Stomach (tissue), 9 donors: ENCODE data around the gene SRPX2. TPM values are rescaled to one million over a fixed set of nuclear protein-coding genes. Genes with fewer than 3 reads are reported as not detected.

Source experiments
- DNase-seq, 2 donors: peaks; one replicate each; pipeline versions ENCODE4 v3.0.0 to v3.0.0-alpha.2; 2013 to 2019
- H3K27ac ChIP-seq, 5 donors: fragments of 200-600 bp in 4 of 5; sonication (generic) in 4 of 5; one replicate each; pipeline ENCODE4 v1.5.1; 2013 to 2019; ENCODE audit warnings: mild to moderate bottlenecking in 1 of 5, moderate library complexity in 1 of 5
- H3K27me3 ChIP-seq, 3 donors: fragments of 200-600 bp; sonication (generic); one replicate each; pipeline ENCODE4 v1.5.1; 2017 to 2019; ENCODE audit warnings: mixed run types in 1 of 3
- H3K36me3 ChIP-seq, 4 donors: fragments of 200-600 bp; sonication (generic); 1 replicate in 3 of 4; 2 replicates in 1 of 4; pipeline ENCODE4 v1.5.1; 2016 to 2019
- H3K4me1 ChIP-seq, 4 donors: fragments of 200-600 bp; sonication (generic); one replicate each; pipeline ENCODE4 v1.5.1; 2016 to 2019
- H3K4me3 ChIP-seq, 4 donors: fragments of 200-600 bp; sonication (generic) in 3 of 4; one replicate each; pipeline ENCODE4 v1.5.1; 2016 to 2019; ENCODE audit warnings: mild to moderate bottlenecking in 1 of 4
- H3K9me3 ChIP-seq, 4 donors: fragments of 200-600 bp; sonication (generic); one replicate each; pipeline ENCODE4 v1.5.1; 2016 to 2019
- CTCF ChIP-seq, 7 experiments: fragments of 450-650 bp in 4 of 7; fragments of 200-600 bp in 3 of 7; sonication (generic) in 3 of 7; IDR thresholded peaks; one replicate each; pipeline ENCODE4 v1.5.1; 2016 to 2019; ENCODE audit warnings: antibody characterized with exemption in 7 of 7, control low read depth in 2 of 7, mild to moderate bottlenecking in 1 of 7
- EP300 ChIP-seq: sonication (generic); formaldehyde crosslinking; IDR thresholded peaks from one replicate; pipeline ENCODE4 v1.6.1; 2017; ENCODE audit warnings: antibody characterized with exemption
- POLR2A ChIP-seq, 4 donors: fragments of 450-650 bp; IDR thresholded peaks; one replicate each; pipeline ENCODE4 v1.6.1; 2016; ENCODE audit warnings: antibody characterized with exemption in 4 of 4, control low read depth in 2 of 4, mild to moderate bottlenecking in 1 of 4, moderate library complexity in 1 of 4
- POLR2AphosphoS5 ChIP-seq, 3 donors: sonication (generic); formaldehyde crosslinking; IDR thresholded peaks; one replicate each; pipeline ENCODE4 v1.6.1; 2016; ENCODE audit warnings: antibody characterized with exemption in 3 of 3
- WGBS, 5 donors: extraction: QIAGEN DNeasy Blood & Tissue Kit in 3 of 5; methylation state at CpG; one replicate each; pipeline versions ENCODE4 v1.1.5 to v1.1.7; 2013 to 2018; 5-methylcytosine and 5-hydroxymethylcytosine counted together
- intact Hi-C: fragments of 100-400 bp; cut with DNase I; formaldehyde crosslinking; loops from one replicate; pipeline ENCODE4 v1.15.1; 2023; ENCODE audit warnings: low total_unique reads
- polyA plus RNA-seq, 3 donors: library from polyadenylated mRNA; stranded (reverse); fragments of 200-250 nt; gene quantifications; one replicate each; pipeline ENCODE4 v1.2.3, GENCODE V29; 2013
- total RNA-seq, 5 donors: library from RNA; depleted of rRNA; stranded (reverse); fragments of >200 nt; gene quantifications; one replicate each; pipeline versions ENCODE4 v1.1.0 to v1.2.3, GENCODE V29; 2014 to 2016
- donor health status: healthy with polysubstance abuse.
- donor health status: Bipolar disorder and iron deficiency.
- donor health status: healthy.

SRPX2 gene
- total and polyA plus RNA-seq, 8 donors: 2.6 to 28.0 (median 7.5) TPM

- WGBS, 5 donors: 57 to 83% (median 67%) methylated on average over 4 of the region's 4 CpGs
- H3K4me1 ChIP-seq: no peaks in the 10 kb centered on the region
- peak overlapping the region in 4 of 5 donors; percentile 12 to 59 (median 58) for H3K27ac ChIP-seq
- intact Hi-C loops: no loop called here
- no peak for TF ChIP-seq EP300
- TF ChIP-seq POLR2A (IDR thresholded peaks at IDR 0.05): no peak
- no peak for TF ChIP-seq CTCF (IDR thresholded peaks at IDR 0.05)
- TF ChIP-seq POLR2AphosphoS5 (IDR thresholded peaks at IDR 0.05): no peak
- no peaks in the 10 kb centered on the region for H3K9me3 ChIP-seq
- no peaks in the 10 kb centered on the region for H3K36me3 ChIP-seq
- H3K27me3 ChIP-seq: no peaks in the 10 kb centered on the region
- no peak for DNase-seq
- peak overlapping the region; percentile 9 to 29 (median 20) for H3K4me3 ChIP-seq
Observed at GRCh38 chrX:100645106-100645505, 1.1 kb downstream of the SRPX2 start.

- TF ChIP-seq POLR2A (IDR thresholded peaks at IDR 0.05) (no peak), POLR2AphosphoS5 (IDR thresholded peaks at IDR 0.05) (no peak), EP300 (no peak), CTCF (IDR thresholded peaks at IDR 0.05) (no peak)
- no peaks in the 10 kb centered on the region for H3K4me1 ChIP-seq
- no peaks in the 10 kb centered on the region for H3K27me3 ChIP-seq
- WGBS, 5 donors: 13 to 42% (median 20%) methylated on average over 1 of the region's 1 CpG
- H3K27ac ChIP-seq: peak overlapping the region in 2 of 5 donors; percentile 41 to 75
- no peak overlapping the region for H3K4me3 ChIP-seq
- DNase-seq: no peak
- H3K36me3 ChIP-seq: no peaks in the 10 kb centered on the region
- intact Hi-C loops: no loop called here
- no peaks in the 10 kb centered on the region for H3K9me3 ChIP-seq
Observed at GRCh38 chrX:100647095-100647494, 3.1 kb downstream of the SRPX2 start.

- Histone ChIP-seq H3K9me3 (no peaks in the 10 kb centered on the region), H3K4me3 (no peak overlapping the region), H3K27me3 (no peaks in the 10 kb centered on the region), H3K36me3 (no peaks in the 10 kb centered on the region), H3K4me1 (no peaks in the 10 kb centered on the region), H3K27ac (peak overlapping the region in 4 of 5 donors; percentile 41 to 75 (median 68))
- TF ChIP-seq EP300 (no peak), POLR2AphosphoS5 (IDR thresholded peaks at IDR 0.05) (no peak), POLR2A (IDR thresholded peaks at IDR 0.05) (no peak), CTCF (IDR thresholded peaks at IDR 0.05) (no peak)
- intact Hi-C loops: no loop called here
- WGBS, 5 donors: 23 to 85% (median 53%) methylated on average over 2 of the region's 2 CpGs
- DNase-seq: no peak
Observed at GRCh38 chrX:100647739-100648138, 3.7 kb downstream of the SRPX2 start.

GRCh38 chrX:100648458-100649417, 4.7 kb downstream of the SRPX2 start:
- H3K27me3 ChIP-seq: no peaks in the 10 kb centered on the region
- no peaks in the 10 kb centered on the region for H3K9me3 ChIP-seq
- intact Hi-C loops: no loop called here
- DNase-seq: peak in 1 of 2 donors; percentile 54
- no peak for TF ChIP-seq POLR2AphosphoS5 (IDR thresholded peaks at IDR 0.05)
- no peak for TF ChIP-seq POLR2A (IDR thresholded peaks at IDR 0.05)
- TF ChIP-seq EP300: no peak
- TF ChIP-seq CTCF (IDR thresholded peaks at IDR 0.05): no peak
- no peaks in the 10 kb centered on the region for H3K36me3 ChIP-seq
- no peaks in the 10 kb centered on the region for H3K4me1 ChIP-seq
- 64 to 78% (median 74%) methylated on average over 8 of the region's 8 CpGs for WGBS, 5 donors
- H3K4me3 ChIP-seq: no peak overlapping the region
- peak overlapping the region in 4 of 5 donors; percentile 64 to 82 (median 73) for H3K27ac ChIP-seq
